Motor neuron (in vitro differentiated cells): Measurements from ENCODE around the gene SGMS1. TPM values are rescaled to one million over a fixed set of nuclear protein-coding genes. Genes with fewer than 3 reads are reported as not detected.

Source experiments
- ATAC-seq, 8 experiments: fragments of 200-7000 bp; cut with Tn5 transposase; replicated peaks in 6 of 8; 2 replicates each; pipeline ENCODE4 v1.8.0; 2021; ENCODE audit warnings: mild to moderate bottlenecking in 8 of 8, moderate library complexity in 8 of 8
- H3K27ac ChIP-seq, 2 donors: fragments of 250-450 bp; sonication (Bioruptor Pico); 2 replicates each; pipeline ENCODE4 v1.9.0; 2021; ENCODE audit warnings: antibody characterized with exemption in 2 of 2, mild to moderate bottlenecking in 2 of 2, moderate library complexity in 1 of 2
- H3K4me1 ChIP-seq, 2 donors: fragments of 250-450 bp; sonication (Bioruptor Pico); replicated peaks in 1 of 2; 2 replicates each; pipeline ENCODE4 v1.6.1; 2021; ENCODE audit warnings: antibody characterized with exemption in 2 of 2, mild to moderate bottlenecking in 2 of 2, moderate library complexity in 1 of 2
- H3K4me3 ChIP-seq, 5 donors: fragments of 250-450 bp; sonication (Bioruptor Pico); 2 replicates each; pipeline ENCODE4 v1.9.0; 2021; ENCODE audit warnings: antibody characterized with exemption in 5 of 5, mild to moderate bottlenecking in 5 of 5, moderate library complexity in 4 of 5
- WGBS, 10 experiments: fragments of 450-650 bp; shearing (Covaris generic); methylation state at CpG; one replicate each; pipeline ENCODE4 v1.0.0; 2022; 5-methylcytosine and 5-hydroxymethylcytosine counted together
- in situ Hi-C, 9 experiments: fragments of 400-800 bp; cut with MboI; loops; one replicate each; pipeline ENCODE4 v1.15.0; 2021; ENCODE audit warnings: low sequenced_read_pairs in 9 of 9, low pct_unique_long_range_greater_than_20kb in 2 of 9; ENCODE audit not compliant: unreplicated experiment in 9 of 9
- total RNA-seq, 8 experiments: library from RNA; unstranded; fragments of 300-600 nt; gene quantifications; 2 replicates each; pipeline versions ENCODE4 v1.2.3 to v1.2.4, GENCODE V29; 2022

Gene SGMS1
- total RNA-seq, 8 experiments from 2014 or later, result 8.5 to 31.0 (median 19.8) TPM

GRCh38 chr10:50603151-50603850 is 20.5 kb downstream of the SGMS1 start:
- WGBS, 10 experiments, result 60 to 100% (median 98%) methylated on average over 1 to 6 of the region's 6 CpGs
- no peaks in the 10 kb centered on the region for H3K4me1 ChIP-seq
- no peak overlapping the region for H3K4me3 ChIP-seq
- no peak overlapping the region for H3K27ac ChIP-seq
- in situ Hi-C loops, result loop anchor here in 2 of 9 experiments (25.0 kb wide), 1 partner anchor 191 kb away; no protein-coding TSS in a partner anchor
- ATAC-seq, result no peak

GRCh38 chr10:50601974-50602373 is 21.8 kb downstream of the SGMS1 start:
- 86 to 100% (median 100%) methylated on average over 1 of the region's 1 CpG; no CpG with 5 or more reads in 4 of the 10 experiments for whole genome bisulfite sequencing, 10 experiments
- H3K27ac ChIP-seq, result no peak overlapping the region
- no peak overlapping the region for H3K4me3 ChIP-seq
- ATAC-seq, result no peak
- in situ Hi-C loops, result loop anchor here in 2 of 9 experiments (25.0 kb wide), 1 partner anchor 190 kb away; no protein-coding TSS in a partner anchor
- H3K4me1 ChIP-seq, result no peaks in the 10 kb centered on the region

GRCh38 chr10:50600831-50601477 is 22.8 kb downstream of the SGMS1 start:
- in situ Hi-C loops, result loop anchor here in 2 of 9 experiments (25.0 kb wide), 1 partner anchor 189 kb away; no protein-coding TSS in a partner anchor
- 14 to 100% (median 94%) methylated on average over 1 to 2 of the region's 2 CpGs; no CpG with 5 or more reads in 1 of the 10 experiments for WGBS, 10 experiments
- no peak for ATAC-seq
- Histone ChIP-seq H3K27ac (no peak overlapping the region), H3K4me3 (no peak overlapping the region), H3K4me1 (no peaks in the 10 kb centered on the region)

- in situ Hi-C loops, result loop anchor here in 2 of 9 experiments (25.0 kb wide), 1 partner anchor 188 kb away; no protein-coding TSS in a partner anchor
- 20 to 100% (median 63%) methylated on average over 1 of the region's 1 CpG; no CpG with 5 or more reads in 3 of the 10 experiments for WGBS, 10 experiments
- H3K4me3 ChIP-seq, result no peak overlapping the region
- no peaks in the 10 kb centered on the region for H3K4me1 ChIP-seq
- ATAC-seq, result peak in 3 of 8 experiments; percentile 27 to 70 (median 47)
- no peak overlapping the region for H3K27ac ChIP-seq
Observed at GRCh38 chr10:50600286-50600685, 23.5 kb downstream of the SGMS1 start.

- in situ Hi-C loops, result no loop called here
- 83 to 100% (median 95%) methylated on average over 1 to 3 of the region's 3 CpGs; no CpG with 5 or more reads in 1 of the 10 experiments for WGBS, 10 experiments
- no peak for ATAC-seq
- Histone ChIP-seq H3K4me1 (peaks cover 0 to 9% of the 10 kb centered on the region in 2 donors), H3K4me3 (no peak overlapping the region), H3K27ac (no peak overlapping the region)
Observed at GRCh38 chr10:50596897-50597296, 26.9 kb downstream of the SGMS1 start.

- in situ Hi-C loops, result no loop called here
- H3K27ac ChIP-seq, result no peak overlapping the region
- WGBS, 10 experiments, result 100% methylated on average over 2 of the region's 2 CpGs; no CpG with 5 or more reads in 7 of the 10 experiments
- no peak for ATAC-seq
- H3K4me3 ChIP-seq, result no peak overlapping the region
- H3K4me1 ChIP-seq, result peaks cover 0 to 9% of the 10 kb centered on the region in 2 donors
Observed at GRCh38 chr10:50596456-50596855, 27.3 kb downstream of the SGMS1 start.

GRCh38 chr10:50595785-50596184 is 28.0 kb downstream of the SGMS1 start:
- Histone ChIP-seq H3K4me1 (peaks cover 0 to 9% of the 10 kb centered on the region in 2 donors), H3K4me3 (no peak overlapping the region), H3K27ac (no peak overlapping the region)
- no peak for ATAC-seq
- 43 to 100% (median 72%) methylated on average over 1 to 3 of the region's 3 CpGs; no CpG with 5 or more reads in 1 of the 10 experiments for WGBS, 10 experiments
- in situ Hi-C loops, result no loop called here

GRCh38 chr10:50593523-50594376 is 30.0 kb downstream of the SGMS1 start:
- 40 to 98% (median 76%) methylated on average over 1 to 5 of the region's 6 CpGs for WGBS, 10 experiments
- in situ Hi-C loops, result no loop called here
- Histone ChIP-seq H3K27ac (peak overlapping the region in 1 of 2 donors; percentile 55), H3K4me3 (no peak overlapping the region), H3K4me1 (peaks cover 0 to 9% of the 10 kb centered on the region in 2 donors)
- peak; percentile 37 to 99 (median 82) for ATAC-seq

GRCh38 chr10:50592961-50593418 is 30.8 kb downstream of the SGMS1 start:
- WGBS, 10 experiments, result 40 to 100% (median 89%) methylated on average over 2 to 6 of the region's 7 CpGs; no CpG with 5 or more reads in 3 of the 10 experiments
- ATAC-seq, result no peak
- Histone ChIP-seq H3K27ac (no peak overlapping the region), H3K4me3 (no peak overlapping the region), H3K4me1 (peaks cover 0 to 9% of the 10 kb centered on the region in 2 donors)
- in situ Hi-C loops, result no loop called here

- H3K27ac ChIP-seq, result no peak overlapping the region
- H3K4me3 ChIP-seq, result no peak overlapping the region
- in situ Hi-C loops, result no loop called here
- H3K4me1 ChIP-seq, result peaks cover 0 to 9% of the 10 kb centered on the region in 2 donors
- WGBS, 10 experiments, result 97 to 100% (median 99%) methylated on average over 2 to 4 of the region's 4 CpGs; no CpG with 5 or more reads in 6 of the 10 experiments
- no peak for ATAC-seq
Observed at GRCh38 chr10:50590935-50591334, 32.8 kb downstream of the SGMS1 start.

GRCh38 chr10:50586740-50587088 is 37.0 kb downstream of the SGMS1 start:
- H3K27ac ChIP-seq, result no peak overlapping the region
- H3K4me1 ChIP-seq, result no peaks in the 10 kb centered on the region
- H3K4me3 ChIP-seq, result no peak overlapping the region
- in situ Hi-C loops, result no loop called here
- peak in 2 of 8 experiments; percentile 38 for ATAC-seq
- WGBS, 10 experiments, result 0 to 100% (median 20%) methylated on average over 1 of the region's 1 CpG; no CpG with 5 or more reads in 3 of the 10 experiments

GRCh38 chr10:50585921-50586739 is 37.6 kb downstream of the SGMS1 start:
- H3K4me1 ChIP-seq, result no peaks in the 10 kb centered on the region
- in situ Hi-C loops, result no loop called here
- WGBS, 10 experiments, result 32 to 100% (median 70%) methylated on average over 1 to 5 of the region's 6 CpGs; no CpG with 5 or more reads in 2 of the 10 experiments
- peak in 5 of 8 experiments; percentile 57 to 100 (median 79) for ATAC-seq
- no peak overlapping the region for H3K27ac ChIP-seq
- no peak overlapping the region for H3K4me3 ChIP-seq
